Stimulated activated CD8-positive, alpha-beta memory T cell treated with anti-CD3 and anti-CD28 coated beads, Interleukin-4, amount 100 ng/mL, for 4 hours (primary cell): ENCODE data around the gene TRIM66.

Experiments used
- DNase-seq, 2 donors: peaks; one replicate each; pipeline ENCODE4 v3.0.0-alpha.2; 2020; ENCODE audit warnings: low read depth in 2 of 2, low spot score in 1 of 2

The TRIM66 gene

GRCh38 chr11:8656291-8656690 is 26.2 kb downstream of the TRIM66 start:
- DNase-seq, result no peak

- no peak for DNase-seq
These were observed 28.0 kb downstream of the TRIM66 start for GRCh38 chr11:8654503-8654902.

- DNase-seq, result no peak
These were observed 30.3 kb downstream of the TRIM66 start for GRCh38 chr11:8652140-8652539.

GRCh38 chr11:8650401-8650990 is 32.0 kb downstream of the TRIM66 start:
- no peak for DNase-seq

GRCh38 chr11:8649361-8649760 is 33.1 kb downstream of the TRIM66 start:
- no peak for DNase-seq

- no peak for DNase-seq
These were observed 35.6 kb downstream of the TRIM66 start for GRCh38 chr11:8646873-8647272.

GRCh38 chr11:8642196-8642841 is 40.1 kb downstream of the TRIM66 start:
- DNase-seq, result no peak

GRCh38 chr11:8641332-8641731 is 41.1 kb downstream of the TRIM66 start:
- DNase-seq, result no peak

GRCh38 chr11:8640267-8640906 is 42.1 kb downstream of the TRIM66 start:
- no peak for DNase-seq

- DNase-seq, result no peak
These were observed 42.8 kb downstream of the TRIM66 start for GRCh38 chr11:8639655-8640054.

- DNase-seq, result no peak
These were observed 44.2 kb downstream of the TRIM66 start for GRCh38 chr11:8638300-8638699.

GRCh38 chr11:8636127-8636526 is 46.3 kb downstream of the TRIM66 start:
- no peak for DNase-seq

- no peak for DNase-seq
These were observed 48.0 kb downstream of the TRIM66 start for GRCh38 chr11:8634498-8634897.

GRCh38 chr11:8631395-8632118 is 50.9 kb downstream of the TRIM66 start:
- DNase-seq, result no peak

GRCh38 chr11:8624698-8625097 is 57.8 kb downstream of the TRIM66 start:
- no peak for DNase-seq

- no peak for DNase-seq
These were observed 61.3 kb downstream of the TRIM66 start for GRCh38 chr11:8621147-8621546.

- DNase-seq, result no peak
These were observed 65.4 kb downstream of the TRIM66 start for GRCh38 chr11:8617063-8617462.

- DNase-seq, result no peak
These were observed 67.0 kb downstream of the TRIM66 start for GRCh38 chr11:8615291-8616032.

GRCh38 chr11:8614497-8614896 is 68.0 kb downstream of the TRIM66 start:
- no peak for DNase-seq

- DNase-seq, result no peak
These were observed 69.4 kb downstream of the TRIM66 start for GRCh38 chr11:8613036-8613435.

- DNase-seq, result no peak
These were observed 69.9 kb downstream of the TRIM66 start for GRCh38 chr11:8612522-8612921.
